ENCODE measurements around the gene PRSS8. TPM values are rescaled to one million over a fixed set of nuclear protein-coding genes. Genes with fewer than 3 reads are reported as not detected.

PRSS8 gene
- total RNA-seq, 1 experiment from 2014 or later, result 42.6 TPM

GRCh38 chr16:31083981-31084380 is 51.5 kb downstream of the PRSS8 start:
- H3K79me2 ChIP-seq (ENCODE audit: insufficient read depth, low read length), result no peaks in the 10 kb centered on the region
- peaks cover 0 to 11% of the 10 kb centered on the region in 2 experiments; a peak in 1 of 4 replicates for H3K4me1 ChIP-seq (ENCODE audit: control insufficient read depth in 1 of 2, insufficient read depth in 2 of 2, low read length in 2 of 2)
- ATAC-seq, result no peak
- ChIA-PET CTCF (no interaction called here), RAD21 (ENCODE audit: low non-redundant PET in 1 of 2, low total read pairs in 2 of 2, uncharacterized antibody in 2 of 2, unreplicated experiment in 2 of 2) (no interaction called here), POLR2A (no interaction called here)
- intact Hi-C loops (cut with micrococcal nuclease), result no loop called here
- no peaks in the 10 kb centered on the region for H3K9me3 ChIP-seq (ENCODE audit: control insufficient read depth in 1 of 2, insufficient read depth in 1 of 2, low read depth in 1 of 2, low read length in 2 of 2)
- DNase-seq (ENCODE audit: low read depth, low spot score), result no peak
- no peak overlapping the region for H3K4me2 ChIP-seq (ENCODE audit: low read length)
- no peak overlapping the region for H3K27ac ChIP-seq (ENCODE audit: low read depth, low read length)
- no peaks in the 10 kb centered on the region for H4K20me1 ChIP-seq (ENCODE audit: insufficient read depth)
- H3K27me3 ChIP-seq (ENCODE audit: insufficient read depth, low read length), result no peaks in the 10 kb centered on the region
- no peaks in the 10 kb centered on the region for H3K9me2 ChIP-seq (ENCODE audit: insufficient read depth)
- no peak overlapping the region for H3K4me3 ChIP-seq (replicated peaks in 1 of 2; ENCODE audit: low read depth in 1 of 2, low read length in 2 of 2)
- H2AFZ ChIP-seq (ENCODE audit: low read depth, low read length, poor library complexity, severe bottlenecking), result no peak overlapping the region
- peaks cover 7 to 13% of the 10 kb centered on the region in 2 experiments; a peak in 2 of 4 replicates for H3K36me3 ChIP-seq (ENCODE audit: control insufficient read depth in 1 of 2, insufficient read depth in 2 of 2, low read length in 2 of 2)
- BruUV-seq (replicated peaks), result no TSS peak
- TF ChIP-seq POLR2AphosphoS5 (IDR thresholded peaks at IDR 0.05; ENCODE audit: low read depth, low read length) (peak; percentile 13; the same call in 1 of the 2 replicates), TCF7L2 (IDR thresholded peaks at IDR 0.05; ENCODE audit: borderline replicate concordance, extremely low read depth, insufficient read depth, insufficient read length) (no peak), JUND (IDR thresholded peaks at IDR 0.05) (no peak), ELF1 (IDR thresholded peaks at IDR 0.05; ENCODE audit: borderline replicate concordance, low read depth) (no peak)
- H3K9ac ChIP-seq (ENCODE audit: low read length), result no peak overlapping the region

DNA sequence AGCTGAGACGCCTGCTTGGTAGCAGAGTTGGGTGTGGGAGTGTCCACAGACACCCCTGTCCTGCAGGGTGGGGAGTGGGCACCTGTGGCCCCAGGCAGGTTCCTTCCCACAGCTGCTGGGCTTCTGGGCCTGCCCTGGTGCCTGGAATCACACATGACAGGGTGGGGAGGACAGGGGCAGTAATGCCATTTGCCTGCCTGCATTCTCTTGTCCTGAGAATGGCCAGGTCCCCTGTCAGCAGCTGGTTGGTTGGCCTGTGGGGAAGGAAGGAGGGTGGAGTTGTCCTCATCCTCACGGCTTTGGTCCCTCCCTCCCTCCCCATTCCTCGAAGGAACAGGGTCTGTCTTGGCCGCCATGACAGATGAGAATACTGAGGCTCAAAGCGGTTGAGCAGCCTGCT is 52.0 kb downstream of the PRSS8 start:
- ATAC-seq (no peak), DNase-seq (ENCODE audit: low read depth, low spot score) (no peak)
- H3K27me3 ChIP-seq (ENCODE audit: insufficient read depth, low read length), result no peaks in the 10 kb centered on the region
- no peaks in the 10 kb centered on the region for H3K9me3 ChIP-seq (ENCODE audit: control insufficient read depth in 1 of 2, insufficient read depth in 1 of 2, low read depth in 1 of 2, low read length in 2 of 2)
- ChIA-PET RAD21 (ENCODE audit: low non-redundant PET in 1 of 2, low total read pairs in 2 of 2, uncharacterized antibody in 2 of 2, unreplicated experiment in 2 of 2) (no interaction called here), CTCF (no interaction called here), POLR2A (no interaction called here)
- no peak overlapping the region for H3K4me3 ChIP-seq (replicated peaks in 1 of 2; ENCODE audit: low read depth in 1 of 2, low read length in 2 of 2)
- peaks cover 8 to 17% of the 10 kb centered on the region in 2 experiments; a peak in 2 of 4 replicates for H3K36me3 ChIP-seq (ENCODE audit: control insufficient read depth in 1 of 2, insufficient read depth in 2 of 2, low read length in 2 of 2)
- no peak overlapping the region for H2AFZ ChIP-seq (ENCODE audit: low read depth, low read length, poor library complexity, severe bottlenecking)
- BruUV-seq (replicated peaks), result no TSS peak
- no peak overlapping the region for H3K27ac ChIP-seq (ENCODE audit: low read depth, low read length)
- H4K20me1 ChIP-seq (ENCODE audit: insufficient read depth), result no peaks in the 10 kb centered on the region
- H3K4me1 ChIP-seq (ENCODE audit: control insufficient read depth in 1 of 2, insufficient read depth in 2 of 2, low read length in 2 of 2), result peaks cover 0 to 11% of the 10 kb centered on the region in 2 experiments; a peak in 1 of 4 replicates
- H3K9me2 ChIP-seq (ENCODE audit: insufficient read depth), result no peaks in the 10 kb centered on the region
- no peak overlapping the region for H3K9ac ChIP-seq (ENCODE audit: low read length)
- H3K79me2 ChIP-seq (ENCODE audit: insufficient read depth, low read length), result no peaks in the 10 kb centered on the region
- intact Hi-C loops (cut with micrococcal nuclease), result no loop called here
- 0 out of 2 replicates have a peak, but pooled peaks have one; percentile 17 for TF ChIP-seq JUND (IDR thresholded peaks at IDR 0.05)
- TF ChIP-seq SRF (IDR thresholded peaks at IDR 0.05; ENCODE audit: low read depth), result no peak
- no peak overlapping the region for H3K4me2 ChIP-seq (ENCODE audit: low read length)

Data from HCT116 (cell line).